ENCODE data around the gene WDR5B.

The WDR5B gene

DNA sequence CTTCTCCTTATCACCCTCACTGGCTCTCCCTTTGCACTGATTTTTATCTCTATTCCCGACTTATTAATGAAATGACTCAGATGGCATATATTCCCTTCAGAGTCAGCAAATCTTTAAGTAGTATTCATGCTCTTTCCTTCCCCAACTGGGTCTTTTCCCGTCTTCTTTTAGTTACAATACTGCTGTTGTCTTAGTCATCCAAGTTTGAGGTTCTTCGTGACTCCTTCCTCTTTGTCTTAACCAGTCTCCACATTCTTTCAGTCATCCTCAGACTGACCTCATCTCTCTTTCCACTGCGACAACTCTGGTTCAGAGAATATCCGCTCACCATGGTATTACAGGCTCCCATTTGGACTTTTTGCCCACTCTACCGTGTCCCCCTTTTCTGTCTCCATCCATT, 12.4 kb downstream of the WDR5B start:
- TF ChIP-seq, protein P1, sequence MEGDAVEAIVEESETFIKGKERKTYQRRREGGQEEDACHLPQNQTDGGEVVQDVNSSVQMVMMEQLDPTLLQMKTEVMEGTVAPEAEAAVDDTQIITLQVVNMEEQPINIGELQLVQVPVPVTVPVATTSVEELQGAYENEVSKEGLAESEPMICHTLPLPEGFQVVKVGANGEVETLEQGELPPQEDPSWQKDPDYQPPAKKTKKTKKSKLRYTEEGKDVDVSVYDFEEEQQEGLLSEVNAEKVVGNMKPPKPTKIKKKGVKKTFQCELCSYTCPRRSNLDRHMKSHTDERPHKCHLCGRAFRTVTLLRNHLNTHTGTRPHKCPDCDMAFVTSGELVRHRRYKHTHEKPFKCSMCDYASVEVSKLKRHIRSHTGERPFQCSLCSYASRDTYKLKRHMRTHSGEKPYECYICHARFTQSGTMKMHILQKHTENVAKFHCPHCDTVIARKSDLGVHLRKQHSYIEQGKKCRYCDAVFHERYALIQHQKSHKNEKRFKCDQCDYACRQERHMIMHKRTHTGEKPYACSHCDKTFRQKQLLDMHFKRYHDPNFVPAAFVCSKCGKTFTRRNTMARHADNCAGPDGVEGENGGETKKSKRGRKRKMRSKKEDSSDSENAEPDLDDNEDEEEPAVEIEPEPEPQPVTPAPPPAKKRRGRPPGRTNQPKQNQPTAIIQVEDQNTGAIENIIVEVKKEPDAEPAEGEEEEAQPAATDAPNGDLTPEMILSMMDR (IDR thresholded peaks at IDR 0.05) = no peak

- TF ChIP-seq, protein P1 (IDR thresholded peaks at IDR 0.05) = no peak
These were observed 16.9 kb downstream of the WDR5B start for GRCh38 chr3:122398920-122399319.

DNA sequence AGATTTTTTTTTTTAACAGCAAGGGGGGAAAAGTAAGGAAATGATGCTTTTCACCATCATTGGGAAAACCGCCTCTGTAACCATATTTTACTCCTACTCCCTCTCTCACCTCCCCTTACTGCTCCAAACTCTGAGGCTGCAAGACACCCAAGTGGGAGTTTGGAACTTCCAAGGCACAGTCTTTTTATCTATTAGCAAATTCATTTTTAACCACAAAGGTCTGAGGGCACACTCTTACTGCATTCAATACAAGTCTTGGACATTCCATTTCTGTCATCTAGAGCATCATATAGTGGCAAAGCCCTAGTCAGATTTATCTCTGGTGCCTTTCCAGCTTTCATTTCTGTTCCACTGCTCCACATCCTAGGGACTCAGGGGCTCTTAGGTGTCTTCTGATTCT, 18.7 kb downstream of the WDR5B start:
- TF ChIP-seq, protein P1 (IDR thresholded peaks at IDR 0.05) = no peak

DNA sequence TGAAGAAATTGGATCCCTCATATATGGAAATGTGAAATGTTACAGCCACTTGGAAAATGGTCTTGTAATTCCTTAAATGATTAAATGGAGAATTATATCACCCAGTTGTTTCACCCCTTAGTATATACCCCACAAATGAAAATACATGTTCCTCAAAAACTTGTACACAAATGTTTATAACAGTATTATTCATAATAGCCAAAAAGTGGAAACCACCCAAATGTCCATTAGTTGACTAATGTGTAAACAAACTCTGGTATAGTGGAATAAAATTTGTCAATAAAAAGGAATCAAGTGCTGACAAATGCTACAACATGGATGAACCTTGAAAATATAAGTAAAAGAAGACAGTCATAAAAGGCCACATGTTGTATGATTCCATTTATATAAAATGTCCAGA, 19.4 kb downstream of the WDR5B start:
- TF ChIP-seq, protein P1 (IDR thresholded peaks at IDR 0.05) = no peak

- TF ChIP-seq, protein P1 (IDR thresholded peaks at IDR 0.05) = no peak
These were observed 20.3 kb downstream of the WDR5B start for GRCh38 chr3:122395582-122395981.

GRCh38 chr3:122394173-122394572, 21.7 kb downstream of the WDR5B start:
- TF ChIP-seq, protein P1 (IDR thresholded peaks at IDR 0.05) = no peak

DNA sequence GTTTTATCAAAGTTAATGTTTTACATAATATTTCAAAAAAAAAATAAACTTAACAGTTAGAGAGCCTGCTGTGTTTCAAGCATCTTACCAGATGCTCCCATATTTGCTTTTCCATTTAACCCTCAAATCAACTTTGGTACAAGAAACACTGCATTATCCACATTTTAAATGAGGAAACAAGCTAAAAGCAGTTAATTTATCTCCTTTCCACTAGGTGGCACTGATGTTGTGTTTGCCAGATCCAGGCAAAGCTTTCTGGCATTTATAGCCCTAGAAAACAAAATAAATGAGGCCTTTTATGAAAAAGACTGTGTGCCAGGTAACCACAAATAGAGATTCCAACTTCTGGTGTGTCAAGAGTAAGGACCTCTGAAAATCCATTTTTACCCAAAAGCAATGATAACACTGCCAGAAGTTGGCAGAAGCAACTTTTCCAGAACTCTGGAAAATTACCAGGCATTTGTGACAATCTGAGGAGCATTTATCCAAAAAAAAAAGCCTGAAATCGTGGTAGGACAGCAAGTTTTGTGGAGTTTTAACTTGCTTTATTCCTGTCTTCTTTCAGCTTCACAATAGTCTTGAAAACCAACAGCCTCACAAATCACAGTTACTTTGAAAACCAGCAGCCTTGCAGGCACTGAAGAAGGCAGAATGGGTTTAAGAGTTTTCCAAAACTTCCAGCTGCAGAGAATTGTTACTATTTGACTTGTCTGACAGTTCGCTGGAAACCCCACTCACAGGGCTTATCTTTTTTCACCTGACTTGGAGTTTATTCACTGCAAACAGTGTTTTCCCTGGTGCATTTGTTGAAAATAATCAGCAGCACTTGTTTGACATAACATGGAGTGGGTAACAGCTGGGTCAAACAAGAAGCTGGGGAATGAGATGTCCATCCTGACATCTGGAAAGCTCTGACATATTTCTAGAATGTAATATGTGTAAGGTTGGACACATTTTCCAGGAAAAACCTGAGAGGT, 22.7 kb downstream of the WDR5B start:
- TF ChIP-seq, protein P1 (IDR thresholded peaks at IDR 0.05) = peak; percentile 77
